ENCODE results near the gene BOLA2B. TPM values are rescaled to one million over a fixed set of nuclear protein-coding genes. Genes with fewer than 3 reads are reported as not detected.
"Not testable (repeated sequence)": the region's sequence is repeated elsewhere in the genome, so short reads cannot be mapped to it uniquely, and the experiment has no call there.

Gene BOLA2B
- total RNA-seq (58.2 TPM), polyA plus RNA-seq (100 to 1,000 TPM; 163 to 225 (median 191) TPM)

DNA sequence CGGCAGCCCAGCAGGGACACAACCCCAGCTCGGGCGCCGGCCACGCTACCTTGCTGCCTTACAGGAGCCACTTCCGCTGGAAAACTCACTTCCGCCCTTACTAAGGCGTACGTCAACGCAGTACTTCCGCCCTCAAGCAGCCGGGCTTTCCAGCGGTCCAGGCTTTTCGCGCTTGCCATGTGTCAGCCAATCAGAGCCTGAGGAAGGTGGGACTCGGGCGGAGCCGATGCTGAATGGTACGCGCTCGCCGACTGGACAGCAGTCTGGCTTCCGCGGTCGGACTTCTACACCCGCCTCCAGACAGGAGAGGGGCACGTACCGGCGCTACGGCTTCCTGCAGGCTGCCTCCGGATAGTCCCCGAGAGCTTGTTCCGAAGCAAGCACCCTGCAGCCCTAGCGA is at the start of gene BOLA2B, which contains the start of gene SLX1A:
TSS of gene BOLA2B (minus strand) at position 52 of the 400 bp plus-strand sequence. CDS start 71 bp downstream, outside the sequence.
TSS of gene SLX1A (plus strand) at position 261 of the 400 bp plus-strand sequence. CDS start 210 bp downstream, outside the sequence.
- not testable (repeated sequence) for H3K27me3 ChIP-seq (ENCODE audit: control insufficient read depth, insufficient read depth, low read length); H3K4me3 Mint-ChIP-seq; H3K27ac Mint-ChIP-seq; H3K4me1 Mint-ChIP-seq; DNase-seq; H3K27ac ChIP-seq (ENCODE audit: insufficient read depth, low read length, poor library complexity, severe bottlenecking); H3K36me3 Mint-ChIP-seq; H3K4me1 ChIP-seq (ENCODE audit: control insufficient read depth, insufficient read depth, low read length, poor library complexity, severe bottlenecking); H3K36me3 ChIP-seq (ENCODE audit: control insufficient read depth, insufficient read depth, low read length); H3K27me3 Mint-ChIP-seq; H3K4me3 ChIP-seq (ENCODE audit: low read depth, low read length); H3K9me3 ChIP-seq (ENCODE audit: control insufficient read depth in 2 of 2, low read length in 2 of 2); H3K9me3 Mint-ChIP-seq
- ATAC-seq (ENCODE audit: low read depth in 2 of 2): peak; percentile 88 to 91

DNA sequence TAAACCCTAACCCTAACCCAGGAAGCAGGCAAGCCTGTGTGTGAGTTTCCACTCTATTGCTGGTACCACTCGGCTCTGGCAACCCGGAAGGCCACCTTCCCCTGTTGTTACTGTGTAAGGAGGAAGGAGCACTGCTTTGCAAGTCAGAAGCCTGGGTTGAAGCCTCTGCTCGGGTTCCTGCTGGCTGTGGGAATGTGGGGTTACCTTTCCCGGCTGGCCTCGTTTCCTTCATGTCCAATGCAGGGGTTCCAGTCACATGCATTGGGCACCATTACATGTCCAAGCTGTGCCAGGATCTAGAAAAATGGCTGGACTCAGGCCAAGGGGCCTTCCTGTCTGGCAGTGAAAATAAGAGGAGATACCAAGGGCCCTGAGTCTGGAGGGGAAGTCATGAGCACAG is 23.6 kb upstream of the BOLA2B start:
- H3K4me3 Mint-ChIP-seq; H3K9me3 Mint-ChIP-seq; DNase-seq; ATAC-seq (ENCODE audit: low read depth in 2 of 2); H3K36me3 ChIP-seq (ENCODE audit: control insufficient read depth, insufficient read depth, low read length); H3K27me3 ChIP-seq (ENCODE audit: control insufficient read depth, insufficient read depth, low read length); H3K27ac Mint-ChIP-seq; H3K4me3 ChIP-seq (ENCODE audit: low read depth, low read length); H3K27ac ChIP-seq (ENCODE audit: insufficient read depth, low read length, poor library complexity, severe bottlenecking); H3K36me3 Mint-ChIP-seq; H3K27me3 Mint-ChIP-seq; H3K4me1 Mint-ChIP-seq; H3K9me3 ChIP-seq (ENCODE audit: control insufficient read depth in 2 of 2, low read length in 2 of 2); H3K4me1 ChIP-seq (ENCODE audit: control insufficient read depth, insufficient read depth, low read length, poor library complexity, severe bottlenecking): not testable (repeated sequence)

GRCh38 chr16:30211414-30211813 is 17.9 kb upstream of the BOLA2B start:
- not testable (repeated sequence) for H3K36me3 Mint-ChIP-seq; H3K27ac Mint-ChIP-seq; H3K27me3 ChIP-seq (ENCODE audit: control insufficient read depth, insufficient read depth, low read length); DNase-seq; H3K27me3 Mint-ChIP-seq; H3K4me1 ChIP-seq (ENCODE audit: control insufficient read depth, insufficient read depth, low read length, poor library complexity, severe bottlenecking); H3K4me1 Mint-ChIP-seq; H3K36me3 ChIP-seq (ENCODE audit: control insufficient read depth, insufficient read depth, low read length); H3K4me3 ChIP-seq (ENCODE audit: low read depth, low read length); H3K27ac ChIP-seq (ENCODE audit: insufficient read depth, low read length, poor library complexity, severe bottlenecking); H3K4me3 Mint-ChIP-seq; H3K9me3 Mint-ChIP-seq; H3K9me3 ChIP-seq (ENCODE audit: control insufficient read depth in 2 of 2, low read length in 2 of 2)
- peak; percentile 48 to 54 for ATAC-seq (ENCODE audit: low read depth in 2 of 2)

- H3K9me3 ChIP-seq (ENCODE audit: control insufficient read depth in 2 of 2, low read length in 2 of 2); H3K27me3 Mint-ChIP-seq; H3K4me1 Mint-ChIP-seq; H3K27ac Mint-ChIP-seq; H3K4me1 ChIP-seq (ENCODE audit: control insufficient read depth, insufficient read depth, low read length, poor library complexity, severe bottlenecking); H3K36me3 Mint-ChIP-seq; H3K4me3 Mint-ChIP-seq; H3K4me3 ChIP-seq (ENCODE audit: low read depth, low read length); H3K9me3 Mint-ChIP-seq; H3K27me3 ChIP-seq (ENCODE audit: control insufficient read depth, insufficient read depth, low read length); H3K36me3 ChIP-seq (ENCODE audit: control insufficient read depth, insufficient read depth, low read length); H3K27ac ChIP-seq (ENCODE audit: insufficient read depth, low read length, poor library complexity, severe bottlenecking); DNase-seq: not testable (repeated sequence)
- ATAC-seq (ENCODE audit: low read depth in 2 of 2): peak in 1 of 2 donors; percentile 49
Measured at GRCh38 chr16:30209032-30209431, 15.6 kb upstream of the BOLA2B start.

- not testable (repeated sequence) for H3K4me3 ChIP-seq (ENCODE audit: low read depth, low read length); H3K9me3 Mint-ChIP-seq; H3K27me3 ChIP-seq (ENCODE audit: control insufficient read depth, insufficient read depth, low read length); H3K27me3 Mint-ChIP-seq; H3K36me3 Mint-ChIP-seq; H3K27ac ChIP-seq (ENCODE audit: insufficient read depth, low read length, poor library complexity, severe bottlenecking); H3K36me3 ChIP-seq (ENCODE audit: control insufficient read depth, insufficient read depth, low read length); DNase-seq; H3K4me3 Mint-ChIP-seq; H3K4me1 ChIP-seq (ENCODE audit: control insufficient read depth, insufficient read depth, low read length, poor library complexity, severe bottlenecking); H3K27ac Mint-ChIP-seq; H3K4me1 Mint-ChIP-seq; H3K9me3 ChIP-seq (ENCODE audit: control insufficient read depth in 2 of 2, low read length in 2 of 2)
- peak; percentile 20 to 43 for ATAC-seq (ENCODE audit: low read depth in 2 of 2)
Measured at GRCh38 chr16:30207063-30207704, 13.7 kb upstream of the BOLA2B start.

GRCh38 chr16:30206252-30206651 is 12.8 kb upstream of the BOLA2B start:
- not testable (repeated sequence) for H3K27ac ChIP-seq (ENCODE audit: insufficient read depth, low read length, poor library complexity, severe bottlenecking); H3K27me3 Mint-ChIP-seq; H3K27ac Mint-ChIP-seq; H3K36me3 ChIP-seq (ENCODE audit: control insufficient read depth, insufficient read depth, low read length); H3K9me3 ChIP-seq (ENCODE audit: control insufficient read depth in 2 of 2, low read length in 2 of 2); DNase-seq; H3K27me3 ChIP-seq (ENCODE audit: control insufficient read depth, insufficient read depth, low read length); H3K4me3 Mint-ChIP-seq; H3K4me3 ChIP-seq (ENCODE audit: low read depth, low read length); H3K4me1 ChIP-seq (ENCODE audit: control insufficient read depth, insufficient read depth, low read length, poor library complexity, severe bottlenecking); H3K36me3 Mint-ChIP-seq; H3K9me3 Mint-ChIP-seq; H3K4me1 Mint-ChIP-seq
- ATAC-seq (ENCODE audit: low read depth in 2 of 2): peak; percentile 47 to 55

- H3K36me3 Mint-ChIP-seq; H3K9me3 ChIP-seq (ENCODE audit: control insufficient read depth in 2 of 2, low read length in 2 of 2); H3K4me3 Mint-ChIP-seq; H3K4me3 ChIP-seq (ENCODE audit: low read depth, low read length); H3K27me3 Mint-ChIP-seq; H3K27ac ChIP-seq (ENCODE audit: insufficient read depth, low read length, poor library complexity, severe bottlenecking); H3K27me3 ChIP-seq (ENCODE audit: control insufficient read depth, insufficient read depth, low read length); DNase-seq; H3K4me1 ChIP-seq (ENCODE audit: control insufficient read depth, insufficient read depth, low read length, poor library complexity, severe bottlenecking); H3K36me3 ChIP-seq (ENCODE audit: control insufficient read depth, insufficient read depth, low read length); H3K4me1 Mint-ChIP-seq; H3K9me3 Mint-ChIP-seq; H3K27ac Mint-ChIP-seq: not testable (repeated sequence)
- peak; percentile 41 to 54 for ATAC-seq (ENCODE audit: low read depth in 2 of 2)
Measured at GRCh38 chr16:30205541-30206236, 12.2 kb upstream of the BOLA2B start.

All from CD4-positive, CD25-positive, alpha-beta regulatory T cell (primary cell).